H1 (cell line): ENCODE measurements around the gene SLC30A7. TPM values are rescaled to one million over a fixed set of nuclear protein-coding genes. Genes with fewer than 3 reads are reported as not detected.

ENCODE experiments used
- CTCF ChIA-PET: fragments of 300-600 bp; sonication (Branson Sonifier 250); formaldehyde crosslinking; loops from one replicate; lab custom pipeline; 2021; ENCODE audit not compliant: partially characterized antibody; lab: Charles Lee
- POLR2A ChIA-PET: fragments of 300-600 bp; sonication (Branson Sonifier 250); formaldehyde crosslinking; loops from one replicate; lab custom pipeline; 2021; ENCODE audit warnings: inconsistent platforms; ENCODE audit not compliant: partially characterized antibody; lab: Charles Lee
- DNase-seq, 2 experiments: peaks; one replicate each; pipeline versions ENCODE4 v3.0.0 to v3.0.0-alpha.2; 2010 to 2022; ENCODE audit warnings: low spot score in 2 of 2, low read depth in 1 of 2, mixed read lengths in 1 of 2
- FAIRE-seq: peaks from 2 replicates; lab custom pipeline; 2011; peaks lifted over from hg19 to GRCh38; lab: Jason Lieb, UNC
- H2AFZ ChIP-seq: 2 replicates; pipeline ENCODE4 v1.8.1; 2012; ENCODE audit warnings: low read length, inconsistent platforms
- H2AK5ac ChIP-seq: 2 replicates; pipeline ENCODE4 v1.6.1; 2013; ENCODE audit warnings: low read depth, low read length
- H2BK120ac ChIP-seq: replicated peaks from 2 replicates; pipeline ENCODE3; 2013; ENCODE audit warnings: low read depth, low read length, inconsistent platforms
- H2BK12ac ChIP-seq: 2 replicates; pipeline ENCODE4 v1.6.1; 2013; ENCODE audit warnings: low read depth, low read length
- H2BK15ac ChIP-seq: 2 replicates; pipeline ENCODE4 v1.6.1; 2013; ENCODE audit warnings: low read length
- H2BK20ac ChIP-seq: 2 replicates; pipeline ENCODE4 v1.6.1; 2013; ENCODE audit warnings: low read length
- H2BK5ac ChIP-seq: 2 replicates; pipeline ENCODE4 v1.6.1; 2013; ENCODE audit warnings: low read depth, low read length
- H3K14ac ChIP-seq: 2 replicates; pipeline ENCODE4 v1.6.1; 2013; ENCODE audit warnings: inconsistent platforms; ENCODE audit not compliant: insufficient read length
- H3K18ac ChIP-seq: 2 replicates; pipeline ENCODE4 v1.6.1; 2013; ENCODE audit warnings: low read length; ENCODE audit errors: extremely low read depth
- H3K23ac ChIP-seq: 2 replicates; pipeline ENCODE4 v1.6.1; 2013; ENCODE audit warnings: inconsistent platforms; ENCODE audit not compliant: insufficient read length
- H3K23me2 ChIP-seq: 2 replicates; pipeline ENCODE4 v1.6.1; 2013; ENCODE audit warnings: low read depth, low read length
- H3K27ac ChIP-seq: 2 replicates; pipeline ENCODE4 v1.6.1; 2011; ENCODE audit warnings: low read depth, low read length, inconsistent platforms
- H3K27me3 ChIP-seq, 4 experiments: replicated peaks in 1 of 4; 1 replicate in 1 of 4; 2 replicates in 3 of 4; pipeline versions ENCODE4 v1.6.1 to v1.8.1; 2011 to 2013; ENCODE audit warnings: low read length in 3 of 4, mild to moderate bottlenecking in 3 of 4, inconsistent platforms in 2 of 4, mixed read lengths in 2 of 4, moderate library complexity in 1 of 4; ENCODE audit not compliant: control insufficient read depth in 3 of 4, insufficient read depth in 3 of 4; ENCODE audit errors: extremely low read depth in 1 of 4
- H3K36me3 ChIP-seq, 4 experiments: 2 replicates each; pipeline versions ENCODE4 v1.6.1 to v1.8.1; 2011 to 2013; ENCODE audit warnings: mild to moderate bottlenecking in 4 of 4, low read length in 3 of 4, moderate library complexity in 2 of 4, control low read depth in 1 of 4, inconsistent platforms in 1 of 4; ENCODE audit not compliant: insufficient read depth in 4 of 4, control insufficient read depth in 2 of 4
- H3K4ac ChIP-seq: replicated peaks from 2 replicates; pipeline ENCODE3; 2013; ENCODE audit warnings: low read length, low read depth, mixed read lengths, inconsistent platforms; ENCODE audit not compliant: insufficient read length
- H3K4me1 ChIP-seq, 4 experiments: replicated peaks in 1 of 4; 1 replicate in 1 of 4; 2 replicates in 3 of 4; pipeline versions ENCODE4 v1.6.1 to v1.8.1; 2011 to 2013; ENCODE audit warnings: low read length in 3 of 4, inconsistent platforms in 2 of 4, mixed read lengths in 1 of 4; ENCODE audit not compliant: insufficient read depth in 4 of 4, control insufficient read depth in 3 of 4
- H3K4me2 ChIP-seq, 2 experiments: 2 replicates each; pipeline versions ENCODE4 v1.6.1 to v1.8.1; 2011 to 2013; ENCODE audit warnings: low read depth in 2 of 2, low read length in 2 of 2, control low read depth in 1 of 2, inconsistent platforms in 1 of 2, mild to moderate bottlenecking in 1 of 2; ENCODE audit not compliant: insufficient read depth in 1 of 2
- H3K4me3 ChIP-seq, 4 experiments: fragments of 200-600, 300-600 bp in 1 of 4; sonication (generic), shearing (Covaris generic), sonication (Bioruptor Twin) in 1 of 4; 2 replicates each; pipeline versions ENCODE4 v1.5.1 to v1.8.1; 2011 to 2016; ENCODE audit warnings: low read length in 4 of 4, low read depth in 3 of 4, control low read depth in 2 of 4, inconsistent platforms in 2 of 4, mild to moderate bottlenecking in 2 of 4, mixed read lengths in 1 of 4, moderate library complexity in 1 of 4; ENCODE audit not compliant: insufficient read depth in 2 of 4; ENCODE audit errors: extremely low read depth in 1 of 4
- H3K56ac ChIP-seq: replicated peaks from 2 replicates; pipeline ENCODE3; 2013; ENCODE audit warnings: low read depth, mild to moderate bottlenecking, mixed read lengths, low read length, inconsistent platforms; ENCODE audit not compliant: insufficient read length
- H3K79me1 ChIP-seq: 2 replicates; pipeline ENCODE4 v1.6.1; 2013; ENCODE audit warnings: low read depth, low read length, control low read depth
- H3K79me2 ChIP-seq, 2 experiments: 2 replicates each; pipeline versions ENCODE4 v1.6.1 to v1.8.1; 2012 to 2013; ENCODE audit warnings: low read length in 2 of 2, mild to moderate bottlenecking in 2 of 2, inconsistent platforms in 1 of 2; ENCODE audit not compliant: insufficient read depth in 2 of 2, control insufficient read depth in 1 of 2
- H3K9ac ChIP-seq, 4 experiments: replicated peaks in 1 of 4; 1 replicate in 1 of 4; 2 replicates in 3 of 4; pipeline versions ENCODE4 v1.6.1 to v1.8.1; 2011 to 2013; ENCODE audit warnings: low read depth in 3 of 4, low read length in 3 of 4, control low read depth in 2 of 4, mild to moderate bottlenecking in 2 of 4, moderate library complexity in 2 of 4, inconsistent platforms in 1 of 4; ENCODE audit errors: extremely low read depth in 1 of 4
- H3K9me3 ChIP-seq, 2 experiments: 2 replicates each; pipeline versions ENCODE4 v1.6.1 to v1.8.1; 2012 to 2013; ENCODE audit warnings: mild to moderate bottlenecking in 2 of 2, moderate library complexity in 2 of 2, control low read depth in 1 of 2, inconsistent platforms in 1 of 2, low read depth in 1 of 2, low read length in 1 of 2, mixed read lengths in 1 of 2; ENCODE audit not compliant: insufficient read depth in 2 of 2
- H4K20me1 ChIP-seq, 2 experiments: replicated peaks in 1 of 2; 2 replicates each; pipeline versions ENCODE3 to v1.8.1; 2011 to 2013; ENCODE audit warnings: inconsistent platforms in 2 of 2, low read length in 2 of 2, mild to moderate bottlenecking in 1 of 2; ENCODE audit not compliant: insufficient read depth in 2 of 2, control insufficient read depth in 1 of 2
- H4K5ac ChIP-seq: 2 replicates; pipeline ENCODE4 v1.6.1; 2013; ENCODE audit warnings: low read length, low read depth, mixed read lengths, inconsistent platforms; ENCODE audit not compliant: insufficient read length
- H4K8ac ChIP-seq: 2 replicates; pipeline ENCODE4 v1.8.0; 2013; ENCODE audit warnings: mild to moderate bottlenecking, moderate library complexity, low read length, inconsistent platforms; ENCODE audit not compliant: insufficient read depth; ENCODE audit errors: extremely low read depth
- H4K91ac ChIP-seq: replicated peaks from 2 replicates; pipeline ENCODE3; 2013; ENCODE audit warnings: low read length, mixed read lengths, inconsistent platforms; ENCODE audit not compliant: insufficient read length
- ATF3 ChIP-seq: IDR thresholded peaks from 2 replicates; pipeline ENCODE4 v1.6.1; 2011; ENCODE audit warnings: low read depth, mild to moderate bottlenecking, low read length; ENCODE audit not compliant: insufficient read depth
- BRCA1 ChIP-seq: IDR thresholded peaks from 2 replicates; pipeline ENCODE4 v1.6.1; 2012; ENCODE audit warnings: low read depth, low read length, improper control_type of control experiment
- FOSL1 ChIP-seq: IDR thresholded peaks from 2 replicates; pipeline ENCODE4 v1.6.1; 2011; ENCODE audit warnings: mild to moderate bottlenecking, low read depth, low read length, moderate library complexity; ENCODE audit not compliant: insufficient read depth
- HDAC6 ChIP-seq: IDR thresholded peaks from one replicate; pipeline ENCODE4 v1.7.1; 2012; ENCODE audit warnings: low read depth, mild to moderate bottlenecking, inconsistent platforms, low read length, moderate library complexity
- KDM1A ChIP-seq: fragments of 200-600, 300-600 bp; sonication (generic); IDR thresholded peaks from 2 replicates; pipeline ENCODE4 v1.7.1; 2016; ENCODE audit warnings: mild to moderate bottlenecking, low read length, borderline replicate concordance
- KDM4A ChIP-seq: IDR thresholded peaks from one replicate; pipeline ENCODE4 v1.7.1; 2012; ENCODE audit warnings: low read depth, mild to moderate bottlenecking, moderate library complexity, low read length, inconsistent platforms; ENCODE audit not compliant: severe bottlenecking
- NANOG ChIP-seq: IDR thresholded peaks from 2 replicates; pipeline ENCODE4 v1.6.1; 2011; ENCODE audit warnings: low read length, low read depth, mild to moderate bottlenecking, inconsistent platforms; ENCODE audit not compliant: insufficient read depth, poor library complexity, severe bottlenecking
- PHF8 ChIP-seq: fragments of 200-600 bp; sonication (generic); conservative IDR thresholded peaks from 2 replicates; pipeline ENCODE4 v1.7.1; 2012; ENCODE audit warnings: low read depth, mild to moderate bottlenecking, inconsistent platforms, low read length, moderate library complexity
- SAP30 ChIP-seq: fragments of 300-600 bp; sonication (generic); IDR thresholded peaks from 2 replicates; pipeline ENCODE4 v1.7.1; 2012; ENCODE audit warnings: low read length, moderate library complexity, mild to moderate bottlenecking, inconsistent platforms; ENCODE audit not compliant: insufficient read depth, insufficient replicate concordance
- SUZ12 ChIP-seq: fragments of 200-600 bp; sonication (generic); IDR thresholded peaks from 2 replicates; pipeline ENCODE4 v1.6.1; 2012; ENCODE audit warnings: mild to moderate bottlenecking, inconsistent platforms, low read length, moderate library complexity, mixed read lengths
- TAF7 ChIP-seq: optimal IDR thresholded peaks from 2 replicates; pipeline ENCODE3; 2011; ENCODE audit warnings: low read depth, mild to moderate bottlenecking, inconsistent platforms, low read length, moderate library complexity, borderline replicate concordance
- TBP ChIP-seq: IDR thresholded peaks from 2 replicates; pipeline ENCODE4 v1.6.1; 2011; ENCODE audit warnings: low read depth, low read length, improper control_type of control experiment
- WGBS, 2 experiments: shearing (Covaris generic) in 1 of 2; methylation state at CpG; one replicate each; pipeline versions ENCODE4 v1.1.6 to v1.1.7; 2013 to 2015; ENCODE audit warnings: low lambda C conversion rate in 2 of 2, mixed read lengths in 2 of 2, inconsistent platforms in 1 of 2, low coverage in 1 of 2, missing lambda C conversion rate in 1 of 2; ENCODE audit not compliant: insufficient replicate concordance in 2 of 2, insufficient coverage in 1 of 2, insufficient read length in 1 of 2; ENCODE audit errors: extremely low coverage in 1 of 2, missing lambda C conversion rate in 1 of 2; 5-methylcytosine and 5-hydroxymethylcytosine counted together
- polyA plus RNA-seq, 7 experiments: library from polyadenylated mRNA; depleted of rRNA in 3 of 7; stranded (reverse) in 5 of 7; unstranded in 2 of 7; fragments of >200 nt in 5 of 7; fragments of 200-250 nt in 2 of 7; gene quantifications; 1 replicate in 5 of 7; 2 replicates in 1 of 7; 4 replicates in 1 of 7; pipeline versions ENCODE4 v1.2.1 to v1.2.3, GENCODE V29; 2011 to 2013; ENCODE audit warnings: missing spikeins in 2 of 7, mixed read lengths in 2 of 7
- total RNA-seq: library from RNA; stranded (reverse); fragmentation: NEBNext Ultra II Directional; extraction: Animal tissue kit (Norgen Biotek cat#: 25700); gene quantifications from 2 replicates; pipeline ENCODE4 v1.2.1, GENCODE V29; 2021

SLC30A7 gene
- total and polyA plus RNA-seq, 2 of the 8 experiments (the other 6 are each of a cell fraction or from before 2014, with no cell fraction given), result 5.5 to 22.1 TPM

GRCh38 chr1:100869996-100870395 lies 25.9 kb upstream of the SLC30A7 start:
- H2BK12ac ChIP-seq, result no peak overlapping the region
- 73% methylated on average over 2 of the region's 2 CpGs; no CpG with 5 or more reads in 1 of the 2 experiments for WGBS, 2 experiments
- no peak overlapping the region for H3K4ac ChIP-seq
- FAIRE-seq (no peak), DNase-seq (no peak)
- no peaks in the 10 kb centered on the region for H3K23me2 ChIP-seq
- no peak overlapping the region for H2AK5ac ChIP-seq
- H3K4me1 ChIP-seq, result no peaks in the 10 kb centered on the region
- H4K91ac ChIP-seq, result no peak overlapping the region
- no peak overlapping the region for H3K14ac ChIP-seq
- no peak overlapping the region for H3K27ac ChIP-seq
- no peak overlapping the region for H3K9ac ChIP-seq
- no peak overlapping the region for H3K18ac ChIP-seq
- no peak overlapping the region for H2AFZ ChIP-seq
- H3K56ac ChIP-seq, result no peak overlapping the region
- H2BK20ac ChIP-seq, result no peak overlapping the region
- H3K4me2 ChIP-seq, result no peak overlapping the region
- no peak overlapping the region for H2BK120ac ChIP-seq
- H3K79me1 ChIP-seq, result no peaks in the 10 kb centered on the region
- no peak overlapping the region for H2BK15ac ChIP-seq
- H3K23ac ChIP-seq, result no peak overlapping the region
- POLR2A ChIA-PET, result interaction anchor here (0.5 kb wide), 1 partner anchor 24 kb away, joined by 6 read pairs; no protein-coding TSS in a partner anchor
- CTCF ChIA-PET, result interaction anchor here (0.6 to 4.9 kb wide), 4 partner anchors 50 to 408 kb away, joined by 3 to 68 read pairs (median 5); no protein-coding TSS in a partner anchor
- no peak overlapping the region for H4K8ac ChIP-seq
- H2BK5ac ChIP-seq, result no peak overlapping the region
- peaks cover 0 to 6% (median 3%) of the 10 kb centered on the region in 4 experiments; a peak in 4 of 8 replicates for H3K36me3 ChIP-seq
- H3K4me3 ChIP-seq, result no peak overlapping the region
- H4K5ac ChIP-seq, result no peak overlapping the region
- H4K20me1 ChIP-seq, result no peaks in the 10 kb centered on the region
- H3K9me3 ChIP-seq, result no peaks in the 10 kb centered on the region
- H3K27me3 ChIP-seq, result peaks cover 0 to 1% (median 0%) of the 10 kb centered on the region in 4 experiments; a peak in 1 of 7 replicates
- no peaks in the 10 kb centered on the region for H3K79me2 ChIP-seq
- TF ChIP-seq KDM1A (no peak), ATF3 (no peak), SUZ12 (no peak), FOSL1 (no peak), HDAC6 (no peak), BRCA1 (no peak), TBP (no peak), TAF7 (no peak), KDM4A (no peak), PHF8 (no peak), SAP30 (no peak), NANOG (no peak)
